Colonic mucosa (tissue), 4 donors: ENCODE measurements around the gene PRRT2. TPM values are rescaled to one million over a fixed set of nuclear protein-coding genes. Genes with fewer than 3 reads are reported as not detected.

Source experiments
- DNase-seq: peaks from one replicate; pipeline ENCODE4 v3.0.0-alpha.2; 2020
- H3K27ac ChIP-seq: fragments of 200-600 bp; one replicate; pipeline ENCODE4 v1.8.0; 2021
- H3K27me3 ChIP-seq: fragments of 200-600 bp; one replicate; pipeline ENCODE4 v1.8.0; 2021
- H3K36me3 ChIP-seq: fragments of 200-600 bp; one replicate; pipeline ENCODE4 v1.8.0; 2021
- H3K4me1 ChIP-seq: fragments of 200-600 bp; one replicate; pipeline ENCODE4 v1.8.0; 2021; ENCODE audit warnings: mild to moderate bottlenecking
- H3K4me3 ChIP-seq: fragments of 200-600 bp; one replicate; pipeline ENCODE4 v1.8.0; 2021
- H3K9ac ChIP-seq, 2 donors: one replicate each; pipeline ENCODE4 v1.7.0; 2013; ENCODE audit warnings: control low read depth in 2 of 2, low read depth in 2 of 2, low read length in 2 of 2
- H3K9me3 ChIP-seq: fragments of 200-600 bp; one replicate; pipeline ENCODE4 v1.8.0; 2021
- intact Hi-C: fragments of 100-400 bp; cut with DNase I; formaldehyde crosslinking; loops from one replicate; pipeline ENCODE4 v1.14.1; 2022
- total RNA-seq, 2 donors: library from RNA; stranded (reverse); fragmentation: NEBNext Ultra II Directional in 1 of 2; extraction: Animal tissue kit (Norgen Biotek cat#: 25700) in 1 of 2; gene quantifications; one replicate each; pipeline ENCODE4 v1.2.1, GENCODE V29; 2021
- TF ChIP-seq, protein P1 (sequence below): fragments of 200-600 bp; IDR thresholded peaks from one replicate; pipeline ENCODE4 v1.8.0; 2022; ENCODE audit warnings: antibody characterized with exemption, mild to moderate bottlenecking
- donor health status: healthy.
- donor health status: DM: no; HTN: no; CAD: no.
- donor health status: DM: no; HTN: no; CAD: no.

The PRRT2 gene
- total RNA-seq, 2 donors from 2014 or later, result 1.4 to 1.7 TPM

DNA sequence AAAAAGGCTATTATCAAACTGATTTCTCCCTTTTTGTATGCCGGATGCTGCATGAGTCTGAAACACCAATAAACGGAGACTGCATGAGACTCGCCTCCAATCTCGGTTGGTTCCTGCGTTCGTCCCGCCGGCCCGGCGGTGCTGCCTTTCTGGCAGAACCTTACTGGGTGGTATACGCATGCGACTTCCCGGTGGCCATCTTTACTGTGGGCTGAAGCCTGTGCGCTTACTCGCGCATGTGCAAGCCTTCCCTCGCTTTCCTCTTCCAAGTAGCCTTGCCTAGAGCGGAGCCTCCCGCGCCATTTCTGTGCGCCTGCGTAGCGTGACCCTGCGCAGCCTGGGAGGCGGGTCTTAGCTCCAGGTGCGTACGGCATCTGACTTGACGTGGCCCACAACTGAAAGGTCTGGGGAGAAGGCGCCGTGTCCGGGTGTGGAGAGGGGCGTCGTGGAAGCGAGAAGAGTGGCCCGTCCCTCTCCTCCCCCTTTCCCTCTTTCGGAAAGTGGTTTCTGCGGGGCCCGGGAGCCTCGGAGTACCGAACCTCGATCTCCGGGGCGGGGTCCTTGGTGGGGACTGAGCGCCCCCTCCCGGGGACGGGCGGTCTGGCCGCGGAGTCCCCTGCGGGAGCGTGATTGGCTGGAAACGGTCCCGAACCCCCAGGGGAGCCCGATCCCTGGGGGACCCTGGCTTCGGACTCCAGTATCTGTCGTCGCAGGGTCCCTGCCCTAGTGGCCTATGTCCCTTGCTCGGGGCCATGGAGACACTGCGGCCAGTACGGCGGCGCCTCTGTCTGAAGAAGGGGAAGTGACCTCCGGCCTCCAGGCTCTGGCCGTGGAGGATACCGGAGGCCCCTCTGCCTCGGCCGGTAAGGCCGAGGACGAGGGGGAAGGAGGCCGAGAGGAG is 4.0 kb downstream of the PRRT2 start, which contains the start of gene PAGR1:
Gene PAGR1, plus strand, starts transcription at position 360 of the 901 bp plus-strand sequence. Its CDS starts 374 bp downstream, at position 734.
- Histone ChIP-seq H3K9me3 (no peaks in the 10 kb centered on the region), H3K4me1 (peaks cover 26% of the 10 kb centered on the region), H3K4me3 (peak within 1 kb of the TSS; percentile 67), H3K27me3 (no peaks in the 10 kb centered on the region), H3K36me3 (no peaks in the 10 kb centered on the region), H3K27ac (peak within 1 kb of the TSS; percentile 95), H3K9ac (peak within 1 kb of the TSS; percentile 89 to 96)
- TF ChIP-seq, protein P1, sequence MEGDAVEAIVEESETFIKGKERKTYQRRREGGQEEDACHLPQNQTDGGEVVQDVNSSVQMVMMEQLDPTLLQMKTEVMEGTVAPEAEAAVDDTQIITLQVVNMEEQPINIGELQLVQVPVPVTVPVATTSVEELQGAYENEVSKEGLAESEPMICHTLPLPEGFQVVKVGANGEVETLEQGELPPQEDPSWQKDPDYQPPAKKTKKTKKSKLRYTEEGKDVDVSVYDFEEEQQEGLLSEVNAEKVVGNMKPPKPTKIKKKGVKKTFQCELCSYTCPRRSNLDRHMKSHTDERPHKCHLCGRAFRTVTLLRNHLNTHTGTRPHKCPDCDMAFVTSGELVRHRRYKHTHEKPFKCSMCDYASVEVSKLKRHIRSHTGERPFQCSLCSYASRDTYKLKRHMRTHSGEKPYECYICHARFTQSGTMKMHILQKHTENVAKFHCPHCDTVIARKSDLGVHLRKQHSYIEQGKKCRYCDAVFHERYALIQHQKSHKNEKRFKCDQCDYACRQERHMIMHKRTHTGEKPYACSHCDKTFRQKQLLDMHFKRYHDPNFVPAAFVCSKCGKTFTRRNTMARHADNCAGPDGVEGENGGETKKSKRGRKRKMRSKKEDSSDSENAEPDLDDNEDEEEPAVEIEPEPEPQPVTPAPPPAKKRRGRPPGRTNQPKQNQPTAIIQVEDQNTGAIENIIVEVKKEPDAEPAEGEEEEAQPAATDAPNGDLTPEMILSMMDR, result peak; percentile 92
- DNase-seq, result peak; percentile 99
- intact Hi-C loops, result no loop called here

- H3K27ac ChIP-seq, result peak overlapping the region; percentile 95
- peak overlapping the region; percentile 89 to 96 for H3K9ac ChIP-seq
- no peaks in the 10 kb centered on the region for H3K36me3 ChIP-seq
- TF ChIP-seq, protein P1, result no peak
- no peaks in the 10 kb centered on the region for H3K27me3 ChIP-seq
- peak overlapping the region; percentile 67 for H3K4me3 ChIP-seq
- no peaks in the 10 kb centered on the region for H3K9me3 ChIP-seq
- H3K4me1 ChIP-seq, result peaks cover 26% of the 10 kb centered on the region
- intact Hi-C loops, result no loop called here
- DNase-seq, result peak; percentile 80
Observed at GRCh38 chr16:29816694-29817441, 4.9 kb downstream of the PRRT2 start.

- TF ChIP-seq, protein P1, result no peak
- Histone ChIP-seq H3K9me3 (no peaks in the 10 kb centered on the region), H3K4me3 (peak overlapping the region; percentile 67), H3K4me1 (peaks cover 26% of the 10 kb centered on the region), H3K27me3 (no peaks in the 10 kb centered on the region), H3K36me3 (no peaks in the 10 kb centered on the region), H3K27ac (peak overlapping the region; percentile 95), H3K9ac (no peak overlapping the region)
- DNase-seq, result no peak
- intact Hi-C loops, result no loop called here
Observed at GRCh38 chr16:29818082-29818481, 6.1 kb downstream of the PRRT2 start.

- Histone ChIP-seq H3K9ac (peak overlapping the region; percentile 20 to 100), H3K27me3 (no peaks in the 10 kb centered on the region), H3K4me1 (peaks cover 39% of the 10 kb centered on the region), H3K27ac (peak overlapping the region; percentile 97), H3K36me3 (no peaks in the 10 kb centered on the region), H3K4me3 (peak overlapping the region; percentile 82), H3K9me3 (no peaks in the 10 kb centered on the region)
- intact Hi-C loops, result no loop called here
- TF ChIP-seq, protein P1, result peak; percentile 36
- peak; percentile 70 for DNase-seq
Observed at GRCh38 chr16:29819506-29819905, 7.5 kb downstream of the PRRT2 start.

DNA sequence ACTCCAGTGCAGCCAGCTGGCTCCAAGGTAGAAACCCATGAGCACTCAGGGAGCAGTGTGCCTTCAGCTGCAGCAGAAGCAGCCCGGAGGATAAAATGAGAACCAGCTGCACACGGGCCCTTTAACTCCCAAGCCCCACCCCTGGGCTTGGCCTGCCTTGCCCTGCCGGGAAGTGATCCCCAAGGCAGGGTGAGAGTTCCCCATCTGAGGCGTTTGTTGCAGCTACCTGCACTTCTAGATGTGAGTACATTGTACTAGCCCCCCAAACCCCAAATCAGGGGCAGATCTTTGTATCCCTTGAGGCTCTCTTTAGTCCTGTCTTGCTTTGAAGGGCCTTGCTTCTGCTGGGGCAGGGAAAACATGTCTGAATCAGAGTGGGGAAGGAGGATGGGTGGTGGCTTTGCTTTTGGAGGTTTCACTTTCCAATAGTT is 8.3 kb downstream of the PRRT2 start, which contains the start of gene MVP:
Gene MVP, plus strand, starts transcription at position 192 of the 431 bp plus-strand sequence. CDS start 10,088 bp downstream, outside the sequence.
- peaks cover 43% of the 10 kb centered on the region for H3K4me1 ChIP-seq
- DNase-seq, result peak; percentile 92
- no peaks in the 10 kb centered on the region for H3K36me3 ChIP-seq
- TF ChIP-seq, protein P1, result no peak
- H3K27ac ChIP-seq, result peak within 1 kb of the TSS; percentile 97
- peak within 1 kb of the TSS; percentile 82 for H3K4me3 ChIP-seq
- H3K27me3 ChIP-seq, result no peaks in the 10 kb centered on the region
- intact Hi-C loops, result no loop called here
- no peaks in the 10 kb centered on the region for H3K9me3 ChIP-seq
- peak within 1 kb of the TSS; percentile 77 to 100 for H3K9ac ChIP-seq
